Measurements from ENCODE around the gene CEP43.

- TF ChIP-seq CTCF (IDR thresholded peaks at IDR 0.05) (no peak), POLR2A (IDR thresholded peaks at IDR 0.05) (no peak)
Observed at GRCh38 chr6:166999884-167000253, 672 bp downstream of the CEP43 start.
